Measurements from ENCODE around the gene ABCG1.

- TF ChIP-seq CTCF (IDR thresholded peaks at IDR 0.05; ENCODE audit: low read length) (no peak), EZH2 (IDR thresholded peaks at IDR 0.05; ENCODE audit: borderline replicate concordance, low read length) (no peak)
Observed at GRCh38 chr21:42324896-42325295, 106.0 kb downstream of the ABCG1 start.

Measured in OCI-LY1 (cell line).